Activated T-helper 2 cell treated with anti-CD3 and anti-CD28 coated beads, Interferon-gamma antibody, Interleukin-2, Interleukin-4, amounts not matched to agents 10 μg/mL and 5 μg/mL and 100 μg/mL, durations not matched to agents 14 hours and 24 hours and 36 hours (primary cell): Measurements from ENCODE around the gene PEF1. TPM values are rescaled to one million over a fixed set of nuclear protein-coding genes. Genes with fewer than 3 reads are reported as not detected.

ENCODE experiments used
- DNase-seq: peaks from one replicate; pipeline ENCODE4 v3.0.0; 2021; ENCODE audit warnings: low spot score
- H3K27ac Mint-ChIP-seq: one replicate; pipeline ENCODE4 v1.8.0; 2021; ENCODE audit warnings: mixed read lengths
- H3K27me3 Mint-ChIP-seq: one replicate; pipeline ENCODE4 v1.8.0; 2021; ENCODE audit warnings: low read depth, mixed read lengths
- H3K36me3 Mint-ChIP-seq: one replicate; pipeline ENCODE4 v1.8.0; 2021; ENCODE audit warnings: low read depth, mixed read lengths
- H3K4me1 Mint-ChIP-seq: one replicate; pipeline ENCODE4 v1.8.0; 2021; ENCODE audit warnings: low read depth, mixed read lengths
- H3K4me3 Mint-ChIP-seq: one replicate; pipeline ENCODE4 v1.8.0; 2021; ENCODE audit warnings: low read depth, mild to moderate bottlenecking, moderate library complexity, mixed read lengths
- H3K9me3 Mint-ChIP-seq: one replicate; pipeline ENCODE4 v1.8.0; 2021; ENCODE audit warnings: mixed read lengths
- intact Hi-C: fragments of 100-400 bp; cut with micrococcal nuclease; formaldehyde crosslinking; loops from one replicate; pipeline ENCODE4 v1.15.1; 2023
- total RNA-seq: library from RNA; stranded (reverse); gene quantifications from 2 replicates; pipeline ENCODE4 v1.2.3, GENCODE V29; 2022

Gene PEF1, protein sequence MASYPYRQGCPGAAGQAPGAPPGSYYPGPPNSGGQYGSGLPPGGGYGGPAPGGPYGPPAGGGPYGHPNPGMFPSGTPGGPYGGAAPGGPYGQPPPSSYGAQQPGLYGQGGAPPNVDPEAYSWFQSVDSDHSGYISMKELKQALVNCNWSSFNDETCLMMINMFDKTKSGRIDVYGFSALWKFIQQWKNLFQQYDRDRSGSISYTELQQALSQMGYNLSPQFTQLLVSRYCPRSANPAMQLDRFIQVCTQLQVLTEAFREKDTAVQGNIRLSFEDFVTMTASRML
- total RNA-seq: 56.5 and 61.5 TPM in 2 replicates

DNA sequence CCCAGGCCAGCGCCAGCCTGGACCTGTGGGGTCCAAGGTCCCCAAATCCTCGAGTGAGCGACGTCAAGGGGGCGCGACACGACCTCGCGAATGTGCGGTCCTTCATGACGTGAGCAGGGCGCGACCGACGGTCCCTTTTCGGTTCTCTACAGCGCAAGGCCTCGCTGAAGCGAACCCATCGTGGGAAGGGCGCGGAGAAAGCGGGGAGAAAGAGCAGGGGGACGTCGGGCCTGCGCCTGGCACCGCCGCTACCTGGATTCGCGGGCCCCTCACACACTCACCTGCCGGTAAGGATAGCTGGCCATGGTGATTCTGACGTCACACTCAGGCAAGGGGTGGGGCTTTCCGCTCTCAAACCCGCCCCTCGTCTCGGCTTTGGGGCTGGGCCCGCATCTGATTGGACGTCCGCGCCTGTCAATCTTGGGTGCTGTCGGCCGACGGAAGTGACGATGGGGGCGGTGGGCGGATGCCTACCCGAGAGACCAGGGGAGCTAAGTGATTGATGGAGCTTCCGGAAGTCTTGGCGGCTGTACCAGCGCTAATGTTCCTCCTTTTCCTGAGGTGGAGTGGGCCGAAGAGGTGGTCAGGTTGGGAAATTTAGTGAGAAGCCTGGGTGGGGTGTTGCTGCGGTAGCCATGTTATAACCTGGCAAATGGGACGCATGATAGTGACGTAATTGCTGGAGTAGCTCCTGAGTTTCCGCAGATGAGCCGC lies at the start of gene PEF1:
Gene PEF1 (minus strand): TSS at position 317 of the 714 bp plus-strand sequence. CDS start 12 bp downstream, at position 305.
- DNase-seq: peak; percentile 98
- Mint-ChIP-seq H3K4me3 (peak within 1 kb of the TSS; percentile 96), H3K27ac (peak within 1 kb of the TSS; percentile 100), H3K27me3 (no peaks in the 10 kb centered on the region), H3K4me1 (peaks cover 15% of the 10 kb centered on the region), H3K36me3 (no peaks in the 10 kb centered on the region), H3K9me3 (no peaks in the 10 kb centered on the region)
- intact Hi-C loops: loop anchor here (10.0 kb wide), 2 partner anchors 120 to 430 kb away; partner anchors contain the start of genes ADGRB2 and TMEM39B

DNA sequence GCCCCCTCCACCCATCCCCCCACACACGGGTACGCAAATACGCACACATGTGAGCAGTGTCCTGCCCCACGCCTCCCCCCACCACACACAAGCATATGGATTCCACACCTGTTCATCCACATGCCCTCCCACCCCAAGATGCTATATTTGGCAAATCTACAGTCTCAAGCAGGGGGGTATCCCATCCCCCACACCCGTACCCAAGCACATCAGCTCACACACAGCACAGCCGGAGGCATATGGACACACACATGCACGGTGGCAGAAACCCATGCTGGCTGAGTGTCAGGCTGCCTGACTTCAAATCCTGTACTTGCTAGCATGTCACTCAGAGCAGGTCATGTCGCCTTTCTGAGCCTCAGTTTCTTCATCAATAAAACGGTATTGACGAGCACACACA lies 48.6 kb upstream of the PEF1 start:
- Mint-ChIP-seq H3K4me3 (no peak overlapping the region), H3K9me3 (no peaks in the 10 kb centered on the region), H3K36me3 (no peaks in the 10 kb centered on the region), H3K27me3 (no peaks in the 10 kb centered on the region), H3K27ac (no peak overlapping the region), H3K4me1 (no peaks in the 10 kb centered on the region)
- intact Hi-C loops: no loop called here
- no peak for DNase-seq

DNA sequence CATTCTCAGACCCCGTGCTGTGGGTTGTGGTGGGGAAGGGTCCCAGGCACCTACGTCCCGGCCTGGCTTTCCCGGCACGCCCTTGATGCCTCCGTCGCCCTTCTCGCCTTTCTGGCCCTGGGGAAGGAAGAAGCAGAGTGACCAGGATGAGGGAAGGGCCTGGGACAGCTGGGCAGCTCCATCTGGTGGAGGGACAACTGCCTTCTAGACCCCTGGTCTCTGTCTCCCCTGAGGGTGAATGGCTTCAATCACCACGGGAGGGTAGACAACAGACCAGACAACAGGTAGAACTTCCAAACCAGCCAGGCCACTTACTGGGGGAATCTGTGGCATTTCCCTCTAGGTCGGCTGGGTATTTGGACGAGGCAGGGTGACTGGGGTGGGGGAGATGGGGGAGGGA lies 47.3 kb upstream of the PEF1 start:
- no peak for DNase-seq
- Mint-ChIP-seq H3K36me3 (no peaks in the 10 kb centered on the region), H3K27ac (no peak overlapping the region), H3K9me3 (no peaks in the 10 kb centered on the region), H3K4me3 (no peak overlapping the region), H3K27me3 (no peaks in the 10 kb centered on the region), H3K4me1 (no peaks in the 10 kb centered on the region)
- intact Hi-C loops: no loop called here

DNA sequence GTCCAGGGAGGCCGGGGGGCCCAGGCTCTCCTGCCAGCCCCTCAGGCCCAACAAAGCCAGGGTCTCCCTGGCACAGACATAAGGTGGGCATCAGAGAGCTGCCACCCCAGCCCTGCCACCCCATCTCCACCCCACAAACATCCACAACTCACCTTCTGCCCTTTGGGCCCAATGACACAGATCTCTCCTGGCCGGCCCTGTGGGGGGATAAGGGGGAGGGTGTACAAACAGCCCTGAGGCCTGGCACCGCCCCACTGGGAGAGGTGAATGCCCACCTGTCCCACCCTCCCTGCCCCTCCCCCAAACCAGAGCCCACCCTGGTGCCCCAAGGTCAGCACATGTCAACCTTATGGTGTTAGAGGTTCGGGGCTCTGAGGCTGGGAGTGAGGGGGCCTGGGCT lies 46.8 kb upstream of the PEF1 start:
- intact Hi-C loops: no loop called here
- Mint-ChIP-seq H3K4me1 (no peaks in the 10 kb centered on the region), H3K27me3 (no peaks in the 10 kb centered on the region), H3K36me3 (no peaks in the 10 kb centered on the region), H3K4me3 (no peak overlapping the region), H3K9me3 (no peaks in the 10 kb centered on the region), H3K27ac (no peak overlapping the region)
- no peak for DNase-seq

DNA sequence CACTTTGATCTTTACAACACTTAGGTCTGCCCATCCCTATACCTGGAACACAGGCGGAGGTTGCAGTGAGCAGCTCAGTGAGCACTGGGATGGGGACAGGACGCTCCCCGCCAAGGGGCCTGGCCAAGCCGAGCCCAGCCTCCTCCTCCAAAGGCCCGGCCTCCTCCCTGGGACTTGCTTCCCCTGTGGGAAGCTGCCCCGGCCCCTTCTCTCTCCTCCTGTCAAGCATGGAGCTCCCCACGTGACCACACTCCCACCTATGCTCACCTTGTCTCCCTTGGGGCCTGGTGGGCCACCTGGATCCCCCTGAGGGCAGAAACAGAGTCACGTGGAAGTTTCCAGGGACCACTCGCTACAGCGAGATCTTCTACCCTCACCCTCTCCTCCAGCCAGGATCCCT lies 46.2 kb upstream of the PEF1 start:
- Mint-ChIP-seq H3K4me3 (no peak overlapping the region), H3K27ac (no peak overlapping the region), H3K4me1 (no peaks in the 10 kb centered on the region), H3K27me3 (no peaks in the 10 kb centered on the region), H3K9me3 (no peaks in the 10 kb centered on the region), H3K36me3 (no peaks in the 10 kb centered on the region)
- intact Hi-C loops: no loop called here
- no peak for DNase-seq

DNA sequence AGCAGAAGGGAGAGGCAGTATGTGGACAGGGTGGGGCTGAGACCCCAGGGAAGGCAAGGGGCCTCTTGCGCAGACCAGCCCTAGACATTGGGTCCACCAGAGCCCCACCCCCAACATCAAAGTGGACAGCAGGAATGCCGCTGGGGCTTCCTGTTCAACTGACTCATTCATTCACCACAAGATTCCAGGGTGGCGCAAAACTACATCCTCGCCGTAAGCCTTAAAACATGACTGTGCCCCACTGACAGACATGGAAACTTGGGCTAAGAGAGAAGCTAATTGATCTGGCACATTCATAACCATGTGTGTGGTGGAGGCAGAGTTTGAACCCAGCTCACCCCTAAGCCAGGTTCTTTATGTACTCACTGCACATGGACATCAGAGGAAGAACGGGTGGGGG lies 45.2 kb upstream of the PEF1 start:
- H3K4me3 Mint-ChIP-seq: no peak overlapping the region
- intact Hi-C loops: no loop called here
- DNase-seq: no peak
- H3K4me1 Mint-ChIP-seq: no peaks in the 10 kb centered on the region
- H3K27me3 Mint-ChIP-seq: no peaks in the 10 kb centered on the region
- no peaks in the 10 kb centered on the region for H3K36me3 Mint-ChIP-seq
- H3K27ac Mint-ChIP-seq: no peak overlapping the region
- H3K9me3 Mint-ChIP-seq: no peaks in the 10 kb centered on the region

DNA sequence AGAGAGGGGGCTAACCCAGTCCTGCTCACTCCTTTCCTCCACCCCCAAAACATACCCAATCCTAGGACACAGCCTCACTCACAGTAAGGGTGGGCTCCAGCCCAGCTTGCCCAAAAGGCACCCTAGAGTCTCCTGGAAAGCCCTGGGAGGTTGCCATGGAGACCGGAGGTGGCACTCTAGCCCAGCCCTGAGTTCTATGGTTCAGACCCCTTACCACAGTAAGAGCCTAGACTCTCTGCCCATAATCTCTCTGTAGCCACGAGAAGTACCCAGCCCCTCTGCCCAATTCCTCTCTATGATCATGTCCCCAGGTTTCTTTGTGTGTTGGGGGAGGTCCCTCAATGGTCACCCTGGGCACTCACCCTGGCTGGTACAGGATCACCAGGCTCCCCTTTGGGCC lies 44.7 kb upstream of the PEF1 start:
- Mint-ChIP-seq H3K4me1 (no peaks in the 10 kb centered on the region), H3K9me3 (no peaks in the 10 kb centered on the region), H3K36me3 (no peaks in the 10 kb centered on the region), H3K27ac (no peak overlapping the region), H3K4me3 (no peak overlapping the region), H3K27me3 (no peaks in the 10 kb centered on the region)
- no peak for DNase-seq
- intact Hi-C loops: no loop called here

DNA sequence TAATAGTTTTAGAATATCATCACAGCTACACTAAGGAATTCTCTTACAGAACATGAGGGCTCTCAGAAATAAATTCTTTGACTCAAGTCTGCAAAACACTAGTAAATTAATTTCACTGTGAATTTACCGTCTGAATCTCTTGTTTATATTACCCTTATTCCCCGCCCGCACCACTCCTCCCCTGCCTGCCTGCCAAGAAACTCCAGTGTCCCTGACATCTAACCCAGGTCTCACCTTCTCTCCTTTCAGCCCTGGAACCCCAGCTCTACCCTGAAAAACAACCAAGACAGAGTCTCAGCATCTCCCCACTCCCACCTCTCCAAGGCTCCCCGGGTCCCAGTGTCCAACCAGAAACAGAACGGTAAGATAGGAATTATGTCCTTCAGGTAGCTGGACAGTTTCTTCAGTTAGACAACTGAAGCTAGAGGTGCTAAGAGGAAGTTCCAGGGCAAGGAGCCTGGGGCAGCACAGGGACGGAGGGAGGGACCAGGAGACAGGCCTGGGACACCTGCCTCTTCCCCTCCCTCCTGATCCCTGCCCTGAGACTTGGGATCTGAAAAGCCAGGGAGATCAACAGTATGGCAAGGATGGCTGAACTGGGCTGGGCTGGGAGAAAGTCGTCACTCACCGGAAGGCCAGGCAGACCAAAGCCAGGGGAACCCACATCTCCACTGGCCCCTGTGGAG lies 43.7 kb upstream of the PEF1 start:
- H3K36me3 Mint-ChIP-seq: no peaks in the 10 kb centered on the region
- no peak for DNase-seq
- no peak overlapping the region for H3K27ac Mint-ChIP-seq
- H3K4me1 Mint-ChIP-seq: no peaks in the 10 kb centered on the region
- intact Hi-C loops: no loop called here
- no peaks in the 10 kb centered on the region for H3K9me3 Mint-ChIP-seq
- H3K27me3 Mint-ChIP-seq: no peaks in the 10 kb centered on the region
- H3K4me3 Mint-ChIP-seq: no peak overlapping the region

DNA sequence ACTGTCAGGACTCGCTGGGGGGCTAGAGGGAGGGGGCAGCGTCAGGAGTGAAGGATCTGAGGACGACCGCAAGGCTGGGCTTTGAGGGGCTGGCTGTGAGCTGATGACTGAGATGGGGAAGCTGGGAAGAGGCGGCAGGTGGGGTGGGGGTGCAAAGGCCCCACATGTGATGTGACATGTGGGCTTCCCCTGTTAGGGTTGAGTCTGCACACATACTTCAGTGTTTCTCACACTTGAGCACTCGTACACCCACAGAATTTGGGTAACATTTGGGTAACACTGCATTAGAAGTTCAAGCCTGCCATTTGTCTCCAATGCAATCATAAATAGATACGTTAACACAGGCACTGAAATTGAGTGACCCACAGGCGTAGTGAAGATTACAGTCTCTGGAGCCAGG lies 42.9 kb upstream of the PEF1 start:
- no peak overlapping the region for H3K4me3 Mint-ChIP-seq
- DNase-seq: no peak
- H3K36me3 Mint-ChIP-seq: no peaks in the 10 kb centered on the region
- H3K27me3 Mint-ChIP-seq: no peaks in the 10 kb centered on the region
- no peaks in the 10 kb centered on the region for H3K9me3 Mint-ChIP-seq
- no peaks in the 10 kb centered on the region for H3K4me1 Mint-ChIP-seq
- H3K27ac Mint-ChIP-seq: no peak overlapping the region
- intact Hi-C loops: no loop called here

DNA sequence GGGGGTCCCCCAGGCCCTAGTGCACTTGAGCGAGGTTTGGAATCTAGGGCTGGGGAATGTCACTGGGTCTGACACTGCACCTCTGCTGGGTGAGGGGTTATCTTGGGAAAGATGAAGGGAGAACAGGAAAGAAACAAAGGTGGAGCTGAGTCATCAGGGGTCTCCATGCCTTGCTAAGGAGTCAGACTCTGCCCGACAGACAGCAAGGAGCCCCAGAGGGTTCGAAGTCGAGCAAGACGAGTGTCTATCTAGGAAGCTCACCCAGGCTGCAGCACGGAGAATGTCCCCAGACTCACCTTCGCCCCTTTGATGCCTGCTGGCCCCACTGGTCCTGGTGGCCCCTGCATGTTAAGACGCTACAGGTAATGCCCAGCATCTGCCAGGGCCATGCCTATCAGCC lies 41.1 kb upstream of the PEF1 start:
- DNase-seq: no peak
- Mint-ChIP-seq H3K27ac (no peak overlapping the region), H3K27me3 (no peaks in the 10 kb centered on the region), H3K4me3 (no peak overlapping the region), H3K36me3 (no peaks in the 10 kb centered on the region), H3K4me1 (no peaks in the 10 kb centered on the region), H3K9me3 (no peaks in the 10 kb centered on the region)
- intact Hi-C loops: no loop called here

DNA sequence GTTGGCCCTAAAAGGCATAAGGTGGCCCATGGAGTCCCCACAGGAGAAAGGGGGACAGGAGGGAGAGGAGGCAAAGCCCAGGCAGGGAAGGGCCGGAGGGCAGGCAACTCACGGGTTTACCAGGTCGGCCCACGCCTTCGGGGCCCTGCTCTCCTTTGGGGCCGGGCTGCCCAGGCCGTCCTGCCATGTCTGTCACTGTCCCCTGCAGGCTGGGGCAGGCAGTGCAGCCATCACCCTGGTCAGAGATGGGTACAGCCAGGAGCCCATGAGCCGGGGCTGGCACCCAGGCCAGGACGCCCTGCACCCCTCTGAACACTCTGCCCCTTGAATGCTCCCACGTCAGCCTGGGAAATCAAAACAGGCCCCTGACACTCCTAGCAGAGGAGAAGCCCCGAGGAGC lies 39.3 kb upstream of the PEF1 start:
- Mint-ChIP-seq H3K36me3 (no peaks in the 10 kb centered on the region), H3K4me1 (no peaks in the 10 kb centered on the region), H3K27ac (no peak overlapping the region), H3K9me3 (no peaks in the 10 kb centered on the region), H3K27me3 (no peaks in the 10 kb centered on the region), H3K4me3 (no peak overlapping the region)
- intact Hi-C loops: no loop called here
- DNase-seq: no peak

DNA sequence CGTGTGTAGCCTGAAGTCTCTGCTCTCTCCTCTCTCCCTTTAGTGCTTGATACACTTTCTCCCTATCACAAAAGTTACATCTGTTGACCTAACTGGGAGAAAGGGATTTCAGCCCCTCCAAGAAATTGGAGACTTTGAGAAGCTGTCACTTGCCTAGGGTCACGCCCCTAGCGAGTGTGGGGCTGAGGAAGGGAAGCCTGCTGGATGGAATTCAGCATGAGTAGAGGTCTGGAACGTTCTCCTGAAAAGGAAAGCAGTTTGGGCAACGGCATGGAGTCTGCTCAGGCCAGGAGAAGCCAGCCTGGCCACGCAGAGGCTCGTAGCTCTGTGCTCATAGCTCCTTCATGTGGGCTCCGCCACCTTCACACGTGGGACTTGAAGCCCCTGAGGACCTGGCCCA lies 36.7 kb upstream of the PEF1 start:
- peaks cover 3% of the 10 kb centered on the region for H3K27me3 Mint-ChIP-seq
- no peak overlapping the region for H3K4me3 Mint-ChIP-seq
- no peaks in the 10 kb centered on the region for H3K9me3 Mint-ChIP-seq
- H3K4me1 Mint-ChIP-seq: no peaks in the 10 kb centered on the region
- H3K36me3 Mint-ChIP-seq: no peaks in the 10 kb centered on the region
- DNase-seq: no peak
- intact Hi-C loops: no loop called here
- no peak overlapping the region for H3K27ac Mint-ChIP-seq

DNA sequence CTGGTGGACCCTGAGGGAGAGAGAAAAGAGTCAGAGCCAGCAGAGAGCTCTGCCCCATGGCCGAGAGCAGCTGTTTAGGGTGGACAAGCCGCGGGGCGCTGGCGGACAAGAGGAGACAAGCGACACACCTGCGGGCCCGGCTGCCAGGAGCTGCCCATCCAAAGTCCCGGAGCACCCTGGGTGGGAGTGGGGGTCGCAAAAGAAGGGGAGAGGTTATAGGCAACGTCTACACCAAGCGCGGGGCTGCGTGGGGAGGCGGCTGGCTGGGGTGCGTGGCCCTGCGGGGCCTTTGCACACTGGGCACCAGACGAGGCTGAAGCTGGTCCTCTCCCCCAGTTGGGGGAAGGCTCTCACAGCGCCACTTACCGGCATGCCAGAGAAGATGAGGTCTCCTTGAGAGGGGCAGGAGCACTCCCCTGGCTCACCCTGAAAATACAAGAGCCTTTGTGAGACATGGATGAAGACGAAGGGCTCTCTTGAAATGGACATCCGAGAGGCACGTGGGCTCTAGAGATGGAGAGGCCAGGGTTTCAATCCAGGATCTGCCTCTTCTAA lies 35.1 kb upstream of the PEF1 start:
- no peaks in the 10 kb centered on the region for H3K4me1 Mint-ChIP-seq
- peaks cover 3% of the 10 kb centered on the region for H3K27me3 Mint-ChIP-seq
- no peaks in the 10 kb centered on the region for H3K9me3 Mint-ChIP-seq
- intact Hi-C loops: no loop called here
- no peak for DNase-seq
- H3K36me3 Mint-ChIP-seq: no peaks in the 10 kb centered on the region
- H3K27ac Mint-ChIP-seq: no peak overlapping the region
- H3K4me3 Mint-ChIP-seq: no peak overlapping the region
